PFSK-1 (cell line): ENCODE results near the gene C3orf70.

Experiments used
- FOXP2 ChIP-seq: optimal IDR thresholded peaks from 2 replicates; pipeline ENCODE3; 2011; ENCODE audit warnings: borderline replicate concordance, control low read depth, inconsistent platforms; ENCODE audit not compliant: insufficient read depth; ENCODE audit errors: extremely low read length, extremely low read depth
- POLR2AphosphoS5 ChIP-seq: IDR thresholded peaks from 2 replicates; pipeline ENCODE4 v1.6.1; 2012; ENCODE audit warnings: low read depth, mild to moderate bottlenecking, control low read depth, low read length, moderate library complexity
- SIN3A ChIP-seq: IDR thresholded peaks from 2 replicates; pipeline ENCODE4 v1.6.1; 2012; ENCODE audit warnings: mild to moderate bottlenecking, low read length, moderate library complexity, borderline replicate concordance; ENCODE audit not compliant: insufficient read depth
- TAF1 ChIP-seq: IDR thresholded peaks from 2 replicates; pipeline ENCODE4 v1.6.1; 2012; ENCODE audit warnings: low read length, control low read depth, borderline replicate concordance; ENCODE audit not compliant: insufficient read depth
- TF ChIP-seq, protein P1 (sequence below), 2 experiments: IDR thresholded peaks; 2 replicates each; pipeline versions ENCODE4 v1.6.1 to v1.8.0; 2011 to 2012; ENCODE audit warnings: low read depth in 2 of 2, low read length in 2 of 2, control low read depth in 1 of 2, inconsistent platforms in 1 of 2, mild to moderate bottlenecking in 1 of 2, moderate library complexity in 1 of 2; ENCODE audit not compliant: insufficient read depth in 1 of 2

The C3orf70 gene

GRCh38 chr3:185153171-185153771, 411 bp upstream of the C3orf70 start:
- no peak for TF ChIP-seq POLR2AphosphoS5
- TF ChIP-seq, protein P1, sequence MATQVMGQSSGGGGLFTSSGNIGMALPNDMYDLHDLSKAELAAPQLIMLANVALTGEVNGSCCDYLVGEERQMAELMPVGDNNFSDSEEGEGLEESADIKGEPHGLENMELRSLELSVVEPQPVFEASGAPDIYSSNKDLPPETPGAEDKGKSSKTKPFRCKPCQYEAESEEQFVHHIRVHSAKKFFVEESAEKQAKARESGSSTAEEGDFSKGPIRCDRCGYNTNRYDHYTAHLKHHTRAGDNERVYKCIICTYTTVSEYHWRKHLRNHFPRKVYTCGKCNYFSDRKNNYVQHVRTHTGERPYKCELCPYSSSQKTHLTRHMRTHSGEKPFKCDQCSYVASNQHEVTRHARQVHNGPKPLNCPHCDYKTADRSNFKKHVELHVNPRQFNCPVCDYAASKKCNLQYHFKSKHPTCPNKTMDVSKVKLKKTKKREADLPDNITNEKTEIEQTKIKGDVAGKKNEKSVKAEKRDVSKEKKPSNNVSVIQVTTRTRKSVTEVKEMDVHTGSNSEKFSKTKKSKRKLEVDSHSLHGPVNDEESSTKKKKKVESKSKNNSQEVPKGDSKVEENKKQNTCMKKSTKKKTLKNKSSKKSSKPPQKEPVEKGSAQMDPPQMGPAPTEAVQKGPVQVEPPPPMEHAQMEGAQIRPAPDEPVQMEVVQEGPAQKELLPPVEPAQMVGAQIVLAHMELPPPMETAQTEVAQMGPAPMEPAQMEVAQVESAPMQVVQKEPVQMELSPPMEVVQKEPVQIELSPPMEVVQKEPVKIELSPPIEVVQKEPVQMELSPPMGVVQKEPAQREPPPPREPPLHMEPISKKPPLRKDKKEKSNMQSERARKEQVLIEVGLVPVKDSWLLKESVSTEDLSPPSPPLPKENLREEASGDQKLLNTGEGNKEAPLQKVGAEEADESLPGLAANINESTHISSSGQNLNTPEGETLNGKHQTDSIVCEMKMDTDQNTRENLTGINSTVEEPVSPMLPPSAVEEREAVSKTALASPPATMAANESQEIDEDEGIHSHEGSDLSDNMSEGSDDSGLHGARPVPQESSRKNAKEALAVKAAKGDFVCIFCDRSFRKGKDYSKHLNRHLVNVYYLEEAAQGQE (IDR thresholded peaks at IDR 0.05; ENCODE audit: insufficient read depth in 1 of 2, low read depth in 2 of 2, low read length in 2 of 2): no peak
- TF ChIP-seq SIN3A: no peak

GRCh38 chr3:185151964-185152409, 873 bp downstream of the C3orf70 start:
- no peak for TF ChIP-seq FOXP2
- no peak for TF ChIP-seq POLR2AphosphoS5
- no peak for TF ChIP-seq SIN3A
- TF ChIP-seq, protein P1 (IDR thresholded peaks at IDR 0.05; ENCODE audit: insufficient read depth in 1 of 2, low read depth in 2 of 2, low read length in 2 of 2): no peak
- TF ChIP-seq TAF1: no peak

GRCh38 chr3:185151101-185151963, 1.5 kb downstream of the C3orf70 start:
- TF ChIP-seq TAF1 (no peak), POLR2AphosphoS5 (no peak), SIN3A (no peak), FOXP2 (no peak)
- TF ChIP-seq, protein P1 (IDR thresholded peaks at IDR 0.05; ENCODE audit: insufficient read depth in 1 of 2, low read depth in 2 of 2, low read length in 2 of 2): no peak

GRCh38 chr3:185150561-185150960, 2.3 kb downstream of the C3orf70 start:
- TF ChIP-seq POLR2AphosphoS5 (no peak), SIN3A (no peak), FOXP2 (no peak), TAF1 (no peak)
- TF ChIP-seq, protein P1 (IDR thresholded peaks at IDR 0.05; ENCODE audit: insufficient read depth in 1 of 2, low read depth in 2 of 2, low read length in 2 of 2): no peak

- TF ChIP-seq, protein P1 (IDR thresholded peaks at IDR 0.05; ENCODE audit: insufficient read depth in 1 of 2, low read depth in 2 of 2, low read length in 2 of 2): no peak
Measured at GRCh38 chr3:185149591-185149990, 3.3 kb downstream of the C3orf70 start.
